HG02798 (cell line): ENCODE measurements around the gene CERK.
"Not testable (repeated sequence)": the region's sequence is repeated elsewhere in the genome, so short reads cannot be mapped to it uniquely, and the experiment has no call there.

Source experiments
- ATAC-seq: cut with Tn5 transposase; IDR thresholded peaks from one replicate; pipeline ENCODE4 v1.9.1; 2021; ENCODE audit warnings: mild to moderate bottlenecking; ENCODE audit not compliant: unreplicated experiment, poor library complexity

The CERK gene

DNA sequence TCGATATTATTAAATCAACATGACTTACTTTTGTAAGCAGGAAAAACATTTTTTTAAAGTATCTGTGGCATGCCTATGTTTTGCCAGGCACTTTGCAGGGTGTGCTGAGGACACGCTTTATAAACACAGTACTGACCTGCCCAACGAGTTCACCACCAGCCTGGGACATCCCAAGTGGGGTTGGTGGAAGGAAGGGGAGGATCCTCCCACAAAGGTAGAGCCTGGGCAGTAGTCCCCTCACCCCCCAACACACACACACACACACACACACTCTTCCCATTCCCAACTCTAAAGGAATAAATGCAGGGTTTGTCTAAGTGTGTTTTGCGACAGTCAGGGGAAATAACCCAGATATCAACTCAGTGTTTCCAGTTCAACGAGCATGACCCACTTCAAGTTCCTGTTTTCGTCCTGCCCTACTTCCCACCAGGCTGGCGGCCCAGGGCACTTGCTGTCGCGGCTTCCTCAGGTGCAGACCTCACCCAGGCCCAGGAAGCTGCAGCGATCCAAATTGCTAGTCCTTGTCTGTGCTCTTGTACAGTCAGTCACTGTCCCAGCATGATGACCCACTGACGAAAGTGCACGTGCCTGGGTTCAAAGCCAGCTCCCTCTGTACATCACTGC lies 3.1 kb downstream of the CERK start:
- no peak for ATAC-seq

- not testable (repeated sequence) for ATAC-seq
Measured at GRCh38 chr22:46734213-46734722, 3.8 kb downstream of the CERK start.

DNA sequence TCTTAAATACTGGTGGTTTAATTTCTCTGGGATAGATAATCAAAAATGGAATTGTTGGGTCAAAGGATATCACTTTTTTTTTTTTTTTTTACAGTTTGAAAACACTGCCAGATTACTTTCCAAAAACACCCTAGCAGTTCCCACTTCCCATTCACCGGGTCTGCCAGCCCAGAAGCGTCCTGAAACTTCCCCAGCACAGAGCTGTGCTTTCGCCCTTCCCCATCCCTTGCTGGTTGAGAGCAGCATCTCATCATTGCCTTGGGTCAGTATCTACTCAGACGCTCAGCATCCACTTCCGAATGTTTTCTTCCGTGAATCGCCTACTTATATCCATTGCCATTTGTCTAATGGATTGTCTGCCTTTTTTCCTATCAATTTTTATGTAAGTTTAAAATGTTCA lies 5.5 kb downstream of the CERK start:
- ATAC-seq = no peak

DNA sequence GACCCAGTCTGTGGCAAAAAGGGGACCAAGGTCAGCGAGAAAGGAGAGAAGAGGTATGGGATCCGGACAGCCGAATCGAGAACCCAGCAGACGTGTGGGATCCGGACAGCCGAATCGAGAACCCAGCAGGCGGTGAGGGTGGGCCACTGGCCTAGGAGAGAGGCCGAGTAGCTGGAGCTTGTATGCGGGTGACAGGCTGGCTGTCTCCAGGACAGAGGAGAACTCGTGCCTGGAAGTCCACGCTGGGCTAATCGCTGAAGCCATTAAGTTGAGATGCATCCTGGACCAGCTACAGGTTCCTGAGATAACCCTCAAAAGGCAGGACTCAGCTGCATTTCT lies 6.0 kb downstream of the CERK start:
- ATAC-seq = no peak

- ATAC-seq = no peak
Measured at GRCh38 chr22:46731246-46732040, 6.6 kb downstream of the CERK start.

DNA sequence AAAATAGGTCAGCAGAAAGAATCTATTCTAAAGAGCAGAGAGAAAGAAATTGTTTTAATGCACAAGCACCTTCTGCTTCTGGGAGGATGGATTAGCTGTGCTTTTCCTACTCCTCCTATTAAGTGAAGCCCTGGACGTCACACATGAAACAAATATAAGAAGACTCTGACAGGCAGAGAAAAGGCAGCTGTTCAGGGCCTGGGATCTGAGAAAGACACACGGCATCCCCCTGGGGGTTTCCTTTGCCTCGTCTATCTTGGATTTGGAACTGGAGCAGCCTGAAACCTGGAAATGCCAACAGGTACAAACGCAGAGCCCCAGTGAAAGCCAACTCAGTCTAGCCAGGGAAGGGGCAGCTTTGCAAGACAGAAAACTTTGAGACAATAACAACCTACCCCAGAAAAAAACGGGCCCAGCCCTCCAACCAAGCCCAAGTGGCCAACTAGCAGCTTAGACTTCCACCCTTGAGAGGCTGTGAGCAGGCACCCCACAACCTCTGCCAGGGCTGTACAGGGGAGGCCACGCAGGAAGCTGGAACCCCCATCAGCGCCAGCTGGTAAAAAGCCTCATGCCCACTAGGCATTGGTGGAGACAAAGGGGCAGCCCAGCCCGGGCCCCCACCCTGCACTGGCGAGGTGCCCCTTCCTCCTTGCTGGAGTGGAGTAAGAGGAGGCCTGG lies 7.3 kb downstream of the CERK start:
- ATAC-seq = no peak

DNA sequence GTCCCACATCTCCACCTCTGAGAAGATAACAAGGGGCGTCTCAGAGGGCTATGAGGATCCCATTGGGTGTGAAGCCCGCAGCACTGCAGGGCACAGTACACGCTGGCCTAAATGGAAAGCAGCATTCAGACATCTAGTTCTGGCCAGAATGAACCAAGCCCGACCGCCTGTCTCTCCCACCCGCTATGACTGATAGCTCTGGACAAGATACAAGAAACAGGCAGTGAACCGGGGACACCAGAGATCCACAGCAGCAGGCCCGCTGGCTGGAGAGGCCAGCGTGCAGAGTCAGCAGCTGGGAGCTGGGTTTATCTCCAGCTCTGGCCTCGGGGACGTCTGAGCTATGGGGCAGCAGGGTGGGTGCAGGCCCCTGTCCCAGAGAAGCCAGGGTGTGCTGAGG lies 9.6 kb downstream of the CERK start:
- no peak for ATAC-seq

- ATAC-seq = no peak
Measured at GRCh38 chr22:46727813-46728364, 10.2 kb downstream of the CERK start.

DNA sequence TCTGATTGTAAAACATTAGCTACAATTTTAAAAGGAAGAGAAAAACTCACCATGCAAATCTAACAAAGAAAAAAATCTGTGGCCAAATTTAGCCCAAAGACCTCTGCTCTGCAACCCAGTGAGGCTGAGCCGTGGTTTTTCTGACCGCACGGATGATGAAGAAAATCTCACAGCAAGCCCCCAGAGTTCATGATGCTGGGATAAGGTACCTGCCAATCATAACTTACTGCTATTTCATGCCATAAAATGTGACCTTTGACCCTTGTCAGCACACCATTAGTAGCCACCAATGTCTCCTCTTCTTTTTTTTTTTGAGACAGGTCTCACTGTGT lies 11.1 kb downstream of the CERK start:
- ATAC-seq = no peak

DNA sequence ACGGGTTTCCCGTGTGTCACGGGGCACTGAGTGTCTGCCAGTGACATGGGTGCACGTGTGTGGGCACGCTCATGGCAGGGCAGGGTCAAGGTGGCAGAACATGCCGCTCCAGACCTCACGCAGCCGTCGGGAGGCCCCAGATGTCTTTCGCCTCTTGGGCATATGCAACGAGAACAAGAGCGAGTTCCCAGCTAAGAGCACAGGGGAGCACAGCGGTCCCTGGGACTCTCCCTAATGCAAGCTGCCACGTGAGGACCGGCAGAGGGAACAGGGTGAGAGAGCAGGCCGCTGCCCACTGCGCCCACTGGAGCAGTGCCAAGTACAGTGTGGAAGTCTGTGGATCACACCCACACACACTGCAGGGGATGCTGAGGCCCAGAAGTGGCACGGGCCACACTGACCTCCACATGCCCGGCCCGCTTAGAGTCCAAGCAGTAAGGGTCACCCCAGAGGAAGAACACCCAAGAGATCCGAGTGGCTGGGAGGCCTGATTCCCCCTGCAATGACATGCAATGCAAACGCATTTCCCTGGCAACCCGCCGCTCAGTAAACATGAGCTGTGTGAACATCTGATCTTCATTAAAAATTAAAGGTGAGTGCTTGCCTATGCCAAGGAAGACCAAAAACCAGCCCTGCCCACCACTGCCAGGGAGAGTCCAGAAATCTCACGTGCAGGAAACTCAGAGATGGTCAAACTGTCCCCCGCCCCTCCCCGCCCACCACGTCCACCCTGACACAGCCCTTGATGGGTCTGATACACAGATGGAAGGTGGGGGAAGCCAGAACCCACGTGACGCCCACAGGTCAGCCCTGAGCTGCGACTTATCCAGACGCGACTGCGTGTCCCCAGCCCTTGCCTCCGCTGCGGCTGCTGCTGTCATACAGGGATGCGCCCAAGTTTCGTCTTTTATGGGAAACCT lies 11.7 kb downstream of the CERK start:
- ATAC-seq = no peak

DNA sequence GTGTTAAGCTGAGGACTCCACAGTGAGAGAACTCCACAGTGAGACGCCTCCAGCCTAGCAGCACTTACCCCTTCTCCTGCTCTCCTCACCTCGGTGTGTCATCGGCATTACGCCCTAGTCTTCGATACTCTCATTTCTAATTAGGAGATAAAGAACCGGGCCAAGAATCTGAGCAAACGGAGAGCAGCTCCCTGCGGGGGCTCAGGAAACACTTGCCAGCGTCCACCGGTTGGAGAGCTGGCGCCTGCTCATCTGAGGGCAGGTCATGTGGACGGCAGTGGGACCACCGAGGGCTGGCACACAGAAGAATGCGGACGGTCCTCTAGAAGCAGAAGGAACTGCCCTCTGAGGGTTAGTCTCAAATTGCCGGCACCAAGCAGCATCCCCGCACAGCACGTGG lies 13.0 kb downstream of the CERK start:
- no peak for ATAC-seq

DNA sequence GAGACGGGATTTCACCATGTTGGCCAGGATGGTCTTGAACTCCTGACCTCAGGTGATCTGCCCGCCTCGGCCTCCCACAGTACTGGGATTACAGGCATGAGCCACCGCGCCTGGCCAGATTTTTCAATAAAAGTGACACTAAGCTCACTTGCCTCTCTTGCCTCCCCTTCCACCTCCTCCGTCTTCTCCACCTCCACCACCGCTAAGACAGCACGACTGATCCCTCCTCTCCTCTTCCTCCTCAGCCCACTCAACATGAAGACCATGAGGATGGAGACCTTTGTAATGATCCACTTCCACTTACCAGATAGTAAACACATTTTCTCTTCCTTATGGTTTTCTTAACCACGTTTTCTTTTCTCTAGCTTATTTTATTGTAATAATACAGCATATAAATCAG lies 14.2 kb downstream of the CERK start:
- ATAC-seq = no peak

DNA sequence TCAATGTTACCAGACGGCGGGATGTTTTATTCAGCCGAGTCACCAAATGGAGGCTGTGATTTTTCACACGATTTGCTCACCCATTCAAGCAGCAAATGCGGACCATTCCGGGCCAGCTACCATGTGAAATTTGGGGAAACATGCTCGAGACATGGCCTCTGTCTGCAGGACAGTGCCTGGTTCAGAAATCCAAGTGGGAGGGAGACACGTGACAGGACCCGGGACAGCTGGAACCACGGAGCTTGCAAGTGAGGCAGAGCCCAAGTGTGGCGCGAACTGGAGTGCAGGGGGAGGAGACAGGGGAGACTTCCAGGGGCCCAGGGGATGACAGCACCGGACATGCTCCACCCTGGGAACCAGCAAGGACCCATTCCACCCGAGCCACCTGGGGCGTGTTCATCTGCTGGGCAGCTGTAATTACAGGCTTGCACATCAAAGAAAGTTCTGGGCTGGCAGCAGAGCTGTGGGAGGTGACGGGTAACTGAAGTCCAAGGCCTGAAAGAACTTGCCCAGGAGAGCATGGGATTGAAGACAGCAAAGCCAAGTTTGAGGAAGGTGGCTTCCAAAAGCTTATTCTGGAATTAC lies 16.5 kb downstream of the CERK start:
- ATAC-seq = no peak

- ATAC-seq = no peak
Measured at GRCh38 chr22:46719921-46720320, 18.1 kb downstream of the CERK start.

GRCh38 chr22:46714550-46714949 lies 23.5 kb downstream of the CERK start:
- no peak for ATAC-seq

- ATAC-seq = no peak
Measured at GRCh38 chr22:46712288-46712687, 25.8 kb downstream of the CERK start.

DNA sequence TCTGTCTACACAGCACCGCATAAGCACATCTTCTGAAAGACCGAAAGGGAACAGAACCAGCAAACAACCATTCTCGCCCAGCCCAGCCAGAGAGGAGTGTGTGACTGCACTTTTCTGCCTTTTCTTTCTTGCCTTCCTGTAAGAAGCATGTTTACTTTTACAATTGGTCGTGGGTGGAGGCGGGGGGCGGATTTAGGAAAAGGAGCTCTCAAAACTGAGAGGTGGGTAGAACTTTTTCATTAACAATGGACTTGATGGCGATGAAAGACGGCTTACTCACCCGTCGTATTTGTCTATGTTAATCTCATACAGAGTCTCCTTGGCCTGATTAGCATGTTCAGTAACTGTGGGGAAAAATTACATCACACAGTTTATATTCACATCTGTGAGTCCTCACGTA lies 27.2 kb downstream of the CERK start:
- no peak for ATAC-seq

DNA sequence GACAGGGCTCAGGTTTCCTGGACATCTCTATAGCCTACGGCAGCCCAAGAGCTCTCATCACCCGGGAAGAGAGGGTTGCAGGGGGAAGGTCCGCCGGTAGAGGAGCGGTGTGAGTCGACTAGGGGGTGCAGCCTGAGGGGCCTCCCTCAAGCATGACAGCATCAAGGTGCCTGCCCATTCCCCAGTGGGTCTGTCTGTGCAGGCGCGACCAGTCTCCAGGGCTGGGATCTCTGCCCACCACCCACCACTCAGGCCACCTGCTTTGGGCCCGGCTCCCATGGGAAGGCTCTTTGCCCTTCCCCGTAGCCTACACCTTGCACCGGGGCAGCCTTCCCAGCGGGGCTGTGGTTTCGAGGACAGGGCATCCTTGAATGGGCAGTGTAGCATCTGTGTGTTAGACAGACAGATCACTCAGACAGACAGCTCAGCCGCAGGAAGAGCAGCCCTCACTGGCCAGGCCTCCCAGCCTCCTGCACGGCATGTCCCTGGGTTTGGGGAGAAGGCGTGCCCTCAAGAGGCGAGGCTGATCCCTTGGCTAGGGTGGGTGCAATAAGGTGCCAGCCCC lies 29.2 kb downstream of the CERK start:
- ATAC-seq = no peak

GRCh38 chr22:46707827-46708570 lies 30.1 kb downstream of the CERK start:
- no peak for ATAC-seq
